Endothelial cell of umbilical vein (primary cell): ENCODE data around the gene AHI1. TPM values are rescaled to one million over a fixed set of nuclear protein-coding genes. Genes with fewer than 3 reads are reported as not detected.
A peak's percentile ranks its signal among the peaks of the same experiment; 100 is the strongest.

Source experiments
- BruUV-seq: library from RNA; stranded (reverse); fragments of 400-500 nt; replicated peaks from 2 replicates; lab custom pipeline; 2021; lab: Mats Ljungman, UMichigan
- CTCF ChIA-PET: fragments of 300-600, 350-600 bp; sonication (Branson Sonifier 250); formaldehyde crosslinking; loops from one replicate; lab custom pipeline; 2021; ENCODE audit warnings: antibody characterized with exemption, inconsistent platforms; lab: Charles Lee
- POLR2A ChIA-PET: fragments of 300-600, 350-600 bp; sonication (Branson Sonifier 250); formaldehyde crosslinking; loops from one replicate; lab custom pipeline; 2021; ENCODE audit warnings: antibody characterized with exemption, inconsistent platforms; lab: Charles Lee
- DNase-seq: peaks from one replicate; pipeline ENCODE4 v3.0.0-alpha.2; 2011; ENCODE audit warnings: low read depth, low spot score
- FAIRE-seq: peaks from 2 replicates; lab custom pipeline; 2011; peaks lifted over from hg19 to GRCh38; lab: Jason Lieb, UNC
- H2AFZ ChIP-seq: 2 replicates; pipeline ENCODE4 v1.6.0; 2012; ENCODE audit warnings: low read depth, low read length, control low read depth, inconsistent platforms
- H3K27ac ChIP-seq: 2 replicates; pipeline ENCODE4 v1.5.1; 2011; ENCODE audit warnings: low read depth, mild to moderate bottlenecking, control low read depth, low read length, moderate library complexity; ENCODE audit not compliant: insufficient read depth
- H3K27me3 ChIP-seq, 2 experiments: 2 replicates each; pipeline versions ENCODE4 v1.6.0 to v1.6.1; 2011; ENCODE audit warnings: low read length in 2 of 2, mixed read lengths in 1 of 2; ENCODE audit not compliant: control insufficient read depth in 2 of 2, insufficient read depth in 2 of 2
- H3K36me3 ChIP-seq, 2 experiments: 2 replicates in 1 of 2; 3 replicates in 1 of 2; pipeline ENCODE4 v1.5.1; 2011; ENCODE audit warnings: low read length in 2 of 2, mild to moderate bottlenecking in 1 of 2, moderate library complexity in 1 of 2; ENCODE audit not compliant: control insufficient read depth in 2 of 2, insufficient read depth in 2 of 2; ENCODE audit errors: extremely low read depth in 1 of 2
- H3K4me1 ChIP-seq: 3 replicates; pipeline ENCODE4 v1.5.1; 2011; ENCODE audit warnings: mild to moderate bottlenecking, low read length; ENCODE audit not compliant: control insufficient read depth, insufficient read depth; ENCODE audit errors: extremely low read depth
- H3K4me2 ChIP-seq: 2 replicates; pipeline ENCODE4 v1.6.1; 2011; ENCODE audit warnings: low read length, control low read depth, mixed read lengths; ENCODE audit not compliant: insufficient read depth
- H3K4me3 ChIP-seq, 3 experiments: fragments of 200-600 bp in 1 of 3; sonication (generic), shearing (Covaris generic) in 1 of 3; replicated peaks in 1 of 3; 2 replicates each; pipeline ENCODE4 v1.5.1; 2011 to 2016; ENCODE audit warnings: control low read depth in 3 of 3, low read length in 3 of 3, mild to moderate bottlenecking in 2 of 3, inconsistent platforms in 1 of 3, low read depth in 1 of 3, moderate library complexity in 1 of 3; ENCODE audit not compliant: insufficient read depth in 1 of 3
- H3K79me2 ChIP-seq: 2 replicates; pipeline ENCODE4 v1.6.0; 2012; ENCODE audit warnings: low read length, inconsistent platforms; ENCODE audit not compliant: control insufficient read depth, insufficient read depth
- H3K9ac ChIP-seq: replicated peaks from 2 replicates; pipeline ENCODE3; 2011; ENCODE audit warnings: low read length, control low read depth; ENCODE audit not compliant: insufficient read depth; ENCODE audit errors: extremely low read depth
- H3K9me1 ChIP-seq: replicated peaks from 3 replicates; pipeline ENCODE4 v1.6.0; 2011; ENCODE audit warnings: mild to moderate bottlenecking, low read length; ENCODE audit not compliant: control insufficient read depth, insufficient read depth; ENCODE audit errors: extremely low read depth
- H3K9me3 ChIP-seq: replicated peaks from 2 replicates; pipeline ENCODE4 v1.5.1; 2012; ENCODE audit warnings: low read length, inconsistent platforms; ENCODE audit not compliant: control insufficient read depth, insufficient read depth
- H4K20me1 ChIP-seq: replicated peaks from 2 replicates; pipeline ENCODE3; 2011; ENCODE audit warnings: mild to moderate bottlenecking, low read length; ENCODE audit not compliant: control insufficient read depth, insufficient read depth; ENCODE audit errors: extremely low read depth
- EZH2 ChIP-seq: IDR thresholded peaks from 2 replicates; pipeline ENCODE4 v1.6.1; 2012; ENCODE audit warnings: borderline replicate concordance, low read depth, mild to moderate bottlenecking, moderate library complexity, low read length, inconsistent platforms; ENCODE audit not compliant: severe bottlenecking
- FOS ChIP-seq: IDR thresholded peaks from 2 replicates; pipeline ENCODE4 v1.6.1; 2011; ENCODE audit warnings: mild to moderate bottlenecking, low read length, moderate library complexity, borderline replicate concordance; ENCODE audit not compliant: insufficient read depth
- GATA2 ChIP-seq: IDR thresholded peaks from 2 replicates; pipeline ENCODE4 v1.7.0; 2011; ENCODE audit warnings: low read depth, mild to moderate bottlenecking, moderate library complexity, mixed read lengths, low read length; ENCODE audit not compliant: insufficient read length, insufficient read depth
- JUN ChIP-seq: IDR thresholded peaks from 2 replicates; pipeline ENCODE4 v1.6.1; 2011; ENCODE audit warnings: borderline replicate concordance, low read depth; ENCODE audit not compliant: insufficient read length, insufficient read depth
- MYC ChIP-seq: IDR thresholded peaks from one replicate; pipeline ENCODE4 v1.6.1; 2011; ENCODE audit warnings: mild to moderate bottlenecking, low read depth, low read length
- POLR2A ChIP-seq: IDR thresholded peaks from 2 replicates; pipeline ENCODE4 v1.6.1; 2012; ENCODE audit warnings: low read depth, mild to moderate bottlenecking, control low read depth, low read length
- POLR2AphosphoS5 ChIP-seq: IDR thresholded peaks from 2 replicates; pipeline ENCODE4 v1.6.1; 2012; ENCODE audit warnings: low read depth, mild to moderate bottlenecking, control low read depth, low read length, moderate library complexity; ENCODE audit not compliant: insufficient read depth
- dilution Hi-C: fragments of 300-500 bp; cut with MboI; formaldehyde crosslinking; loops from one replicate; pipeline ENCODE4 v1.15.0; 2019; ENCODE audit warnings: low sequenced_read_pairs; ENCODE audit not compliant: extremely low pct_ligation_motif_present
- intact Hi-C: fragments of 100-400 bp; cut with micrococcal nuclease; formaldehyde crosslinking; loops from one replicate; pipeline ENCODE4 v1.10.0; 2022
- polyA plus RNA-seq, 4 experiments: library from polyadenylated mRNA; depleted of rRNA in 3 of 4; stranded (reverse) in 3 of 4; unstranded in 1 of 4; fragments of >200 nt; gene quantifications; 2 replicates each; pipeline versions ENCODE4 v1.2.1 to v1.2.3, GENCODE V29; 2011 to 2012; ENCODE audit warnings: missing spikeins in 1 of 4
- total RNA-seq: library from RNA; stranded (reverse); gene quantifications from 2 replicates; pipeline ENCODE4 v1.2.3, GENCODE V29; 2021
- TF ChIP-seq, protein P1 (sequence below): IDR thresholded peaks from 2 replicates; pipeline ENCODE4 v1.6.1; 2011; ENCODE audit not compliant: insufficient read depth, insufficient read length
- TF ChIP-seq, protein P2 (sequence below), 2 donors: IDR thresholded peaks; 1 replicate in 1 of 2; 2 replicates in 1 of 2; pipeline ENCODE4 v1.5.1; 2011; ENCODE audit warnings: low read length in 2 of 2, mild to moderate bottlenecking in 2 of 2, moderate library complexity in 2 of 2, control low read depth in 1 of 2, inconsistent platforms in 1 of 2, low read depth in 1 of 2; ENCODE audit not compliant: insufficient read depth in 1 of 2; ENCODE audit errors: extremely low read depth in 1 of 2

The AHI1 gene
- total and polyA plus RNA-seq, 2 donors (not counting 3 experiments of a cell fraction or from before 2014, with no cell fraction given), result 5.1 to 20.7 TPM

DNA sequence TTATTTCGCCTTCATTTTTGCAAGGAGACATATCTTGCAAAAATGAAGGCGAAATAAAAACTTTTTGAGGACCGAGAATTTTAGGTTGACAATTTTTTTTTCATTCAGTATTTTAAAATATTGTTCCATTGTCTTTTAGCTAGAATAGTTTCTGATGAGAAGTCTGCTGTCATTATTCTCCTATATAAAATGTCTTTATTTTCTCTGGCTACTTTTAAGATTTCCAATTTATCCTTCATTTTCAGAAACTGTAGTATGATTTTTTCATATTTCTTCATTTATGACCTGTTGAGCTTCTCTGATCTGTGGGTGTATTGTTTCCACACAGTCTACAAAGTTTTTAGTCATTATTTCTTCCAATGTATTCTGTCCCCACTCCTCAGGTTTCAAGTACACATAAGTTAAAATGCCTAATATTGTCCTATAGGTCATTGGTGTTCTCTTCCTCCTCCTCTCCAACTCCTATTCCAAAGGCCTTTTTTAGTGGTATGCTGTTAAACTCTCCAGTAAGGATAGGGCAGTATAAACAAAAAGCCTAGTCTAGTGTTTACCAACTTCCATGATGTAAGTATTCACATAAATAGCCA, 15.7 kb downstream of the AHI1 start:
- Histone ChIP-seq H3K9me1 (no peaks in the 10 kb centered on the region), H3K36me3 (peaks cover 0 to 11% of the 10 kb centered on the region in 2 experiments), H2AFZ (no peak overlapping the region), H3K4me3 (no peak overlapping the region), H3K79me2 (no peaks in the 10 kb centered on the region), H3K9me3 (no peaks in the 10 kb centered on the region), H3K4me2 (no peak overlapping the region), H3K27me3 (no peaks in the 10 kb centered on the region), H3K27ac (no peak overlapping the region), H3K4me1 (no peaks in the 10 kb centered on the region), H3K9ac (no peak overlapping the region), H4K20me1 (no peaks in the 10 kb centered on the region)
- BruUV-seq, result no TSS peak
- ChIA-PET CTCF (interaction anchor here (0.9 kb wide), 1 partner anchor 12 kb away, joined by 3 read pairs; no protein-coding TSS in a partner anchor), POLR2A (no interaction called here)
- no peak for FAIRE-seq
- DNase-seq, result peak; percentile 12
- TF ChIP-seq POLR2AphosphoS5 (no peak), GATA2 (no peak), EZH2 (no peak), MYC (no peak), JUN (no peak), FOS (no peak), POLR2A (no peak)
- TF ChIP-seq, protein P1, sequence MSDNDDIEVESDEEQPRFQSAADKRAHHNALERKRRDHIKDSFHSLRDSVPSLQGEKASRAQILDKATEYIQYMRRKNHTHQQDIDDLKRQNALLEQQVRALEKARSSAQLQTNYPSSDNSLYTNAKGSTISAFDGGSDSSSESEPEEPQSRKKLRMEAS, result no peak
- TF ChIP-seq, protein P2, sequence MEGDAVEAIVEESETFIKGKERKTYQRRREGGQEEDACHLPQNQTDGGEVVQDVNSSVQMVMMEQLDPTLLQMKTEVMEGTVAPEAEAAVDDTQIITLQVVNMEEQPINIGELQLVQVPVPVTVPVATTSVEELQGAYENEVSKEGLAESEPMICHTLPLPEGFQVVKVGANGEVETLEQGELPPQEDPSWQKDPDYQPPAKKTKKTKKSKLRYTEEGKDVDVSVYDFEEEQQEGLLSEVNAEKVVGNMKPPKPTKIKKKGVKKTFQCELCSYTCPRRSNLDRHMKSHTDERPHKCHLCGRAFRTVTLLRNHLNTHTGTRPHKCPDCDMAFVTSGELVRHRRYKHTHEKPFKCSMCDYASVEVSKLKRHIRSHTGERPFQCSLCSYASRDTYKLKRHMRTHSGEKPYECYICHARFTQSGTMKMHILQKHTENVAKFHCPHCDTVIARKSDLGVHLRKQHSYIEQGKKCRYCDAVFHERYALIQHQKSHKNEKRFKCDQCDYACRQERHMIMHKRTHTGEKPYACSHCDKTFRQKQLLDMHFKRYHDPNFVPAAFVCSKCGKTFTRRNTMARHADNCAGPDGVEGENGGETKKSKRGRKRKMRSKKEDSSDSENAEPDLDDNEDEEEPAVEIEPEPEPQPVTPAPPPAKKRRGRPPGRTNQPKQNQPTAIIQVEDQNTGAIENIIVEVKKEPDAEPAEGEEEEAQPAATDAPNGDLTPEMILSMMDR (IDR thresholded peaks at IDR 0.05; ENCODE audit: extremely low read depth in 1 of 2, insufficient read depth in 1 of 2, low read depth in 1 of 2, low read length in 2 of 2), result no peak
- dilution Hi-C loops, result no loop called here
- intact Hi-C loops, result no loop called here
